Right lobe of liver (tissue), 4 donors: ENCODE results near the gene LDLRAD4.

ENCODE experiments used
- POLR2A ChIP-seq: fragments of 450-650 bp; IDR thresholded peaks from one replicate; pipeline ENCODE4 v1.6.1; 2017; ENCODE audit warnings: antibody characterized with exemption, mild to moderate bottlenecking
- TF ChIP-seq, protein P1 (sequence below), 4 donors: fragments of 200-600 bp in 3 of 4; fragments of 450-650 bp in 1 of 4; IDR thresholded peaks; one replicate each; pipeline versions ENCODE4 v1.5.1 to v1.8.0; 2016 to 2022; ENCODE audit warnings: antibody characterized with exemption in 4 of 4, mild to moderate bottlenecking in 2 of 4
- donor health status: DM: no; HTN: no; CAD: no.
- donor health status: DM: no; HTN: no; CAD: no.
- donor health status: DM: no; HTN: yes; CAD: no.

- TF ChIP-seq, protein P1, sequence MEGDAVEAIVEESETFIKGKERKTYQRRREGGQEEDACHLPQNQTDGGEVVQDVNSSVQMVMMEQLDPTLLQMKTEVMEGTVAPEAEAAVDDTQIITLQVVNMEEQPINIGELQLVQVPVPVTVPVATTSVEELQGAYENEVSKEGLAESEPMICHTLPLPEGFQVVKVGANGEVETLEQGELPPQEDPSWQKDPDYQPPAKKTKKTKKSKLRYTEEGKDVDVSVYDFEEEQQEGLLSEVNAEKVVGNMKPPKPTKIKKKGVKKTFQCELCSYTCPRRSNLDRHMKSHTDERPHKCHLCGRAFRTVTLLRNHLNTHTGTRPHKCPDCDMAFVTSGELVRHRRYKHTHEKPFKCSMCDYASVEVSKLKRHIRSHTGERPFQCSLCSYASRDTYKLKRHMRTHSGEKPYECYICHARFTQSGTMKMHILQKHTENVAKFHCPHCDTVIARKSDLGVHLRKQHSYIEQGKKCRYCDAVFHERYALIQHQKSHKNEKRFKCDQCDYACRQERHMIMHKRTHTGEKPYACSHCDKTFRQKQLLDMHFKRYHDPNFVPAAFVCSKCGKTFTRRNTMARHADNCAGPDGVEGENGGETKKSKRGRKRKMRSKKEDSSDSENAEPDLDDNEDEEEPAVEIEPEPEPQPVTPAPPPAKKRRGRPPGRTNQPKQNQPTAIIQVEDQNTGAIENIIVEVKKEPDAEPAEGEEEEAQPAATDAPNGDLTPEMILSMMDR (IDR thresholded peaks at IDR 0.05), result no peak
- no peak for TF ChIP-seq POLR2A
These were observed 320.1 kb downstream of the LDLRAD4 start for GRCh38 chr18:13538630-13539029.
